HG02840 (cell line): ENCODE data around the gene SOX6.

ENCODE experiments used
- ATAC-seq: cut with Tn5 transposase; IDR thresholded peaks from one replicate; pipeline ENCODE4 v1.9.1; 2021; ENCODE audit warnings: mild to moderate bottlenecking, moderate library complexity, moderate number of reproducible peaks; ENCODE audit not compliant: unreplicated experiment, low FRiP score

SOX6 gene

GRCh38 chr11:16204261-16204660 lies 152.1 kb downstream of the SOX6 start:
- ATAC-seq: no peak

DNA sequence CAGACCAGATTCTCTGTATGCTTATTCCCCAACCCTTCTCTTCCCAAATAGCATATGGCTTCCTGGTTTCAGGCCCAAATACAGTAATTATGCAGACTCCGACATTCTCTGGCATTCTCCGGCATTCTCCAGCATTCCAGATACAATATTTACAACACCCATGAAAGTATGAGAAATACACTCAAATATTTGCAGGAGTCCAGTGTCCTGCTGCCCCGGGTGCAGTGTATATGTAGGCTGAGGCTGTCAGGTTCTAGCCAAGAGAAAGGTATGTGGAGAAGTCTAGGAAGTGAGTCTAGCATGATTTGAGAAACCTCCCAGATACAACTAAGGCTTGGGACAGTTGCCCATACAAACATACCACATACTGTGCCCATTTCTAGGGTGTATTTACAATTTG lies 160.7 kb downstream of the SOX6 start:
- no peak for ATAC-seq

DNA sequence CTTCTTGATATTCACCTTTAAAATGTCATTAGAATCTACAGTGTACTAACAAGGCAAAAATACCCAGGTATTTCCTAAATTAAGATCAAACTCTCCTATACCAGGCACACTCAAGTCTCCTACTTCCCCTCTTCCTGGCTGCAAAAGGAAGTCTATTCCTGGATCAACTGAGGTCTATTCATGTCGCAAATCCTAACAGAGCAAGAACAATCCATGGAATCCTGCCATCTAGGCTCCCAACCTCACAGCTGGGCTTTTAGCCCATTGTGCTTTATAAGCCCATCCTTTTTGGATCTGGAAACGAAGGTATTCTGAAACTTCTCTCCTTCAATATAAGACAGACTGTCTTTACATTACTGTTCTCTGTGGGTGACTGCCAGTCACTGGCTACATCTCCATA lies 161.8 kb downstream of the SOX6 start:
- no peak for ATAC-seq

- ATAC-seq: no peak
These were observed 162.4 kb downstream of the SOX6 start for GRCh38 chr11:16193897-16194381.

DNA sequence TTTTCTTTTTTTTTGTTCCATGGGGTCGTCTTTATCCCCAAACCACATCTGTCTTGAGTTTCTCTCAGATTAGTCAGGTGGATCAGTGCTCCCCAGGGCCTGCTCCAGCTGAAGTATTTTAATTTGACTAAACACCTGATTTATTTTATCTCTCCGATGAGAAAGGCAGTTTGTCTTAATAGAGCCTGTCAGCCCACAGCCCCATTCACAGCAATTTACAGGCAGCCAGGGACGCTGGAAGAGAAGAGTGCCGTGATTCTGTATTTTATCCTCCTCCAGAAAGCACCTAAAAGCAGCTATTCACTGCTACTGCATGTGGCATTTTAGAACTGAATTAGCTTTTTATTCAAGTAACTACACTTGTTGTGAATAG lies 164.5 kb downstream of the SOX6 start:
- no peak for ATAC-seq

- ATAC-seq: no peak
These were observed 165.0 kb downstream of the SOX6 start for GRCh38 chr11:16191212-16191867.

GRCh38 chr11:16186680-16187079 lies 169.7 kb downstream of the SOX6 start:
- no peak for ATAC-seq

GRCh38 chr11:16185042-16185441 lies 171.3 kb downstream of the SOX6 start:
- no peak for ATAC-seq

DNA sequence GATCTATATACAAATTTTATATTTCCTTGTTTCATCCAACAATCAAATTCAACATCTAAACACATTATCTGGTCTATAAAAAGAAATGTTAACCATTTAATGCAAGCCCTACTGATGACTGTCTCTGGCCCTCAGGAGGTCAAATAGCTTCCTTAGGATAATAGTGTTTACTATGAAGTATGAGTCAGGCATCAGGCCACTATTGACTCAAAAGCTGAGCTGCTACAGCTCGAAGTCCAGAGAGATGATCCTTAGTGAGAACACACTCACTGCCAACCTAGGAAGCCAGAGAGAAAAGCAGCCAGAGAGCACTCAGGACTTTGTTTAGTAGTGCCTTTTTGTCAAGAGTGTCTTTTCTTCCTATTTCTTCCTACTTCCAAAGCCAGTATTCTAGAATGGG lies 171.8 kb downstream of the SOX6 start:
- ATAC-seq: no peak

DNA sequence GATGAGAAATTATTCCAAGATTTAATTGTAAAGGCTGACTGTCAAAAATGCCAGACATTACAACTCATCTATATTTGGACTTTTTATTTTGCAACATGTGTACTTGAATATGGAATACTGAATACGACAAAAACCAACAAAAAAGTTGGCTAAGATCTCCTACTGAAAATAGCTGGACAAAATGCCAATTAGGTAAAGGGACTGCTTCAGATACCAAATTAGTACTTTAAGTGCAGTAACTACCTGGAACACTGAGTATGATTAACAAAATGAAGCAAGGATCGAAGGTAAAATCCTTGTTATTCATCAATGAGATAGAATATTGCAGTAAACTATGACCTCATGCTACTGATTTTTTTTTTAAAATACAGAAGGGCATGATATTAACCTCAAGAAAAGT lies 173.8 kb downstream of the SOX6 start:
- ATAC-seq: no peak

GRCh38 chr11:16180868-16181267 lies 175.5 kb downstream of the SOX6 start:
- ATAC-seq: no peak

DNA sequence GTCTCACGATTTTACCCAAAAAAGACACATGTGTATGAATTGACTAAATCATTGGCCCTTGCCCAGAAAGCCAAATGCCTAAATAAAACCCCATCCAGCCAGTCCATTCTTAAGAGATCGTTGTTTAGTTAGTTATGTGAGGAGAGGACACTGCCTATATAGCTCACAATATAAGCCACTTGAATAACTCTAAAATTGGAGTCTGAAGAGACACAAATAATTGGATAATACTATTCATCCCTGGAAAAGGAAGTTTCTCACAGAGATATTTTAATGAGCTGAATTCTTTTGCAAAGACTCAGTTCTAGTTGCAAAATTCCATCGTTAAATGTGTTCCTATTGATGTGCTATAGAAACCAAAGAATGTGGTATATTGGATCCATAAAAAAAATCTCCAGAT lies 176.7 kb downstream of the SOX6 start:
- no peak for ATAC-seq

- no peak for ATAC-seq
These were observed 178.1 kb downstream of the SOX6 start for GRCh38 chr11:16178273-16178672.

- no peak for ATAC-seq
These were observed 178.7 kb downstream of the SOX6 start for GRCh38 chr11:16177688-16178087.

GRCh38 chr11:16173798-16174197 lies 182.5 kb downstream of the SOX6 start:
- no peak for ATAC-seq

DNA sequence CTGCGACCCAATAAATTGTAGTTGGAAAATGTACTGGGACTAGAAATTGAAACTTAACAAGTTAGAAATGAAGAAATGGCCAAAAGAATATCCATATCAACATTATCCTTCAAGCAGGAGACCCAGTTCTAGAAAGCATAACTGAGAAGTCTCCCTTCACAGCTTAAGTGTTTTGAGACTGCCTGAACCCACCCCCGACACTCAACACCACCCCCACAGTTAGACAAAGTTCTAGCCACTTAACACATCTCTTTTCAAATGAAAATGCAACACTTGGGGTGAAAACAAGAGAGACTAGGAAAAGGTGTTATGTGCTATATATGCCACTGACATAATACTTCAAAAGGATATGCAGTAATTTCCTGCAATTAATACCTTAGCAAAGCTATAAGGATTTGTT lies 184.5 kb downstream of the SOX6 start:
- ATAC-seq: no peak

DNA sequence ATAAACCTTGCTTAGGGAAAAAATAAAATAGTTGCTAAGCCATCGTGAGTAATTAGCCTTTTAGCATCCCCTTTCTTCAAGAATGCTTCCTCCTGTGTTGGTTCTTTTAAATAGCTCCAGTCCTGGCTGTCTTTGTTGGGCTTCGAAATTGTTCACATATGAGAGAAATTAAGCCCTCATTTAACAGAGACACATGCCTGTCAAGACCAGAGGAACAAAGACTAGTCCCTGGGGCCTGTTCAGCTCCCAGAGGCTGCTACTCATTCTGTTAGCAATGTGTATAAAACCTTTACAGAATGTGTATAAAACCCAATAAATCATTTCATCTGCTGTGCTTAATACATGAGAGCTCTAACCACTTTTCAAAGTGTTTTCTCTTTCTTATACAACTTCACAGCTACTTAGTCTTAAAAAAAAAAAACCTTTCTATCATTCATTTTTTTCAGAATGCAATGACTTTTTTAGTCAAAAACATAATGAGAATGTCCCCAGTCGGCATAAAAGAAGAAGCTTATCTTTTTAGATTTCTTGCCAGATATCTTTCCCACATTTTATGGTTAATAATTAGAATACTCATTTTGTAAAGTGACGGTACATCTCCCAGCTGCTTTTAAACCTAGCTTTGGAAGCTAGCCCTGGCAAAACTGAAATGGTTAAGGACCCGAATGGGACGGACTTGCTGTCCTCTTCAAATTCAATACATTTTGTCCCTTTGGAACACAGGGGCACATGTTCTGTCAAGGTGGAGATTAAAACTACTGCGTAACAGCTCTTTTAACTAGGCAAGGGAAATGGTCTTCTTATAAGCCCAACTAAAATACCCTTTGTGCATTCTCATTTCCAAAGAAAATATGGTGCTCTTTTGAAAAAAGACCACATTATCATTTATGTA lies 186.1 kb downstream of the SOX6 start:
- ATAC-seq: no peak

- ATAC-seq: no peak
These were observed 186.8 kb downstream of the SOX6 start for GRCh38 chr11:16169541-16169940.

- ATAC-seq: no peak
These were observed 188.4 kb downstream of the SOX6 start for GRCh38 chr11:16167706-16168487.

GRCh38 chr11:16166571-16166970 lies 189.8 kb downstream of the SOX6 start:
- ATAC-seq: no peak

- ATAC-seq: no peak
These were observed 196.2 kb downstream of the SOX6 start for GRCh38 chr11:16160146-16160545.
